AG20443 (cell line): ENCODE data around the gene GDA.

Experiments used
- DNase-seq: peaks from one replicate; pipeline ENCODE4 v3.0.0; 2012; ENCODE audit warnings: low spot score, mixed read lengths

GDA gene

DNA sequence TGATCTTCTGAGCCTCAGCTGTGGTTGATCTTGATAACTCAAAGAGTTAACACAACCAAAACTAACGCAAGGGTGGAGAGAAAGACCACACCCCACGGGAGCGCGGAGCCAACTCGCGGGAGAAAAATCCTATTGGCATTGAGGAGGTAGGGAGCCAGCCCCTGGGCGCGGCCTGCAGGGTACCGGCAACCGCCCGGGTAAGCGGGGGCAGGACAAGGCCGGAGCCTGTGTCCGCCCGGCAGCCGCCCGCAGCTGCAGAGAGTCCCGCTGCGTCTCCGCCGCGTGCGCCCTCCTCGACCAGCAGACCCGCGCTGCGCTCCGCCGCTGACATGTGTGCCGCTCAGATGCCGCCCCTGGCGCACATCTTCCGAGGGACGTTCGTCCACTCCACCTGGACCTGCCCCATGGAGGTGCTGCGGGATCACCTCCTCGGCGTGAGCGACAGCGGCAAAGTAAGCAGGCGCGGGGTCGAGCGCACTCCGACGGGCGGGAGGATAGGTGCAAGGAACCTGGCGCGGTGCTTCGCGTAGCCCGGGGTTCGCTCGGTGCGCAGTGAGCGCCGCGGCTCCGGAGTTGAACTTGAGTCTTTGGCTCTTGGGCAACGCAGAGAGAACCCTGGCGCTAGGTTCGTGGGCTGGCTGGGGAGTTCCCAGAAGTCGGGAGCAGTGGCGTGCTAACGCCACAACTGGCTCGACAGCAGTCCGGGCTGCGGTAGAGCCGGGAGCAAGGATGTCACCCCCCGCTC is at the start of gene GDA:
TSS of gene GDA (plus strand) at position 210 of the 745 bp plus-strand sequence. CDS start at position 330, 120 bp downstream.
- peak; percentile 27 for DNase-seq

- no peak for DNase-seq
These were observed 46.7 kb upstream of the GDA start for GRCh38 chr9:72102520-72102919.

DNA sequence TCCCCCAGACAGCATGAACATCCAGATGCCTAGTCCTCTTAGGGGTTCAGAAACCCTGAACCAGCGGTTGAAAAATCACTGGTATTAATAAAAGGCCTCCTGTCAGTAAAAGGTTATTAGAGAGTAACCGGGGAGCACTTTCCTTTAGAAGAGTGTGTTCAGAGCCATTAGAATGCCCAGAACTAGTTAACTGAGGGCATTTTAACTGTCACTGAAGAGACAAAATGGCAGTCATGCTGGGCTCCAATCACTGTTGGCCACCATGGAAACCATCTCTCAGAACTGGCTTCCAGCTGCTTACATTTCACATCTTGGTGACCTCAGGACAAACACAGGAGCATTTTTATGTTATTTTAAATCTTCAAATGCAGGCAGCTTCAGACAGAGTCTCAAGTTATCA is 36.2 kb upstream of the GDA start:
- no peak for DNase-seq

DNA sequence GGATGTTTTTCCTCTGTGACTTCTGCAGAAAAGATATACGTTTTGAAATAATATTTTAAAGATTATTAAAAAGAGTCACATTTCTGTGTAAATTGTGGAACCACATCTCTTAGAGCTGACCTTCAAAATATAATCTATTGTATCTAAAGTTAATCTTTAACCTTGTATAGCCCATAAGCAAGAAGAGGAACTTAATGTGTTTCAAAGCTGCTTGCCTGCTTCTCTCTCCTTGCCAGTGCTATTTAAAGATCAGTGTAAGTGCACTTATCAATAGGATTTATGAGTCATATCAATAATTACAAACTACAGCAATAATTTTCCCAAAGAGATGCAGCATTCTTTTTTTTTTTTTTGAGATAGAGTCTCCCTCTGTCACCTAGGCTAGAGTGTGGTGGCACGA is 29.4 kb upstream of the GDA start:
- no peak for DNase-seq

DNA sequence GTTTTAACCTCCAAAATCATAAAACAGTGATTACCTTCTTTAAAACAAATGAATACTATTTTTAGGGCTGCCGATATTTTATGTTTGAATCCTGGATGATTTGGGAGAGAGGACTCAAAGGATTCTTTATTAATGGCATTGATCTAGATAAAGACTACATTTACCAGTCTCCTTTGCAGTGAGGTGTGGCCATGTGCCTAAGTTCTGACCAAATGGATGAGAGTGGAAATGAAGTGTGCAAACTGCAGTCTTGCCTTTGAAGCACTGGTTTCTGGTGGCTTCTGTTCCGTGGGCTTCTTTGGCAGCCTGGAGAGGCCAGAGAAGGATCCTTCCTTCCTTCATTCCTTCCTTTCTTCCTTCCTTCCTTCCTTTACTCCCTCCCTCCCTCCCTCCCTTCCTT is 24.3 kb upstream of the GDA start:
- DNase-seq, result no peak

GRCh38 chr9:72127753-72128152 is 21.5 kb upstream of the GDA start:
- no peak for DNase-seq

DNA sequence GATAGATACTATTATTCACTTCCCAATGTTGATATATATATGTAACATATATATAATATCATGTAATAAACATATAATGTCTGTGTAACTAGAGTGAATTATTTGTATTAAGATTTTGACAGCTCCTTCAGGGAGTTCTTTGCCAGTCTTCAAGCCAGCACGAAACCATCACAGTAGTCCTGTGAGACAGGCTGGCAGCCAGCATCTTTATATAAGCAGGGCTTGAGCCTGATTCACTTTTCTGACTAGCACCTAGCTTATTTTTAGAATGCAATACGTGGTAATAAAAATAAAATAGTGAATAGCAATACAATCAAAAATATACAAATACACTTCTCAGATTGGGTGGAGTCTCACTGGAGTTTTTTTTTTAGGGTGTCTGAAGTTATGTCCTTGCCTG is 20.7 kb upstream of the GDA start:
- DNase-seq, result no peak

- DNase-seq, result no peak
These were observed 19.7 kb upstream of the GDA start for GRCh38 chr9:72129271-72130156.

- DNase-seq, result no peak
These were observed 18.9 kb upstream of the GDA start for GRCh38 chr9:72130321-72130720.

DNA sequence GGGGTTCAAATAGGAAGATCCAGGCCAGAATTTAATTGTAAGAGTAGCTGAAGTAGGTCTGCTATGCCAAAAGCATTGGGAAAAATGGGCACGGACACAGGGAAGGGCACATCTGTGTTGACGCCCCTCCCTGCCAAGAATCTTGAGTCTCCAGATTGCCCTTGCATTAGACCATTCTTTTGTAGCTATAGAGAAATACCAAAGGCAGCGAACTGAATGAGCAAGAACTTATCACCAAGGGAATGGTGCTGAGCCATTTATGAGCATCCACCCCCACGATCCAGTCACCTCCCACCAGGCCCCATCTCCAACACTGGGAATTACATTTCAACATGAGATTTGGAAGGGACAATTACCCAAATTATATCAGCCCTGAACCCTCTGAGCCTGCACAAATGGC is 18.0 kb upstream of the GDA start:
- DNase-seq, result no peak

DNA sequence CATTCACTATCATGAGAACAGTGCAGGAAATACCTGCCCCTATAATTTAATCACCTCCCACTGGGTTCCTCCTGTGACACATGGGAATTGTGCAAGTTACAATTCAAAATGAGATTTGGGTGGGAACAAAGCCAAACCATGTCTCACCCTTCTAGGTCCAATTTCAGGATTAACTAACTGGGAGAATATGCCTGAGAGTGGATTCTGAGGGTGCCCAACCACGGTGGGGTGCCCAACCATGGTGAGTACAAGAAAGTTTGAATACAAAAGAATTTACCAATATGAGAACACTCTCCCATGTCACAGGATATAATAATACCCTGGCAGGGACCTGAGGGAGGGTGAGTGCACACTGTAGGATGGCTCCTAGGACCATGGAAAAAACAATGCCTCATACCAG is 17.2 kb upstream of the GDA start:
- DNase-seq, result no peak

GRCh38 chr9:72133365-72134035 is 15.7 kb upstream of the GDA start:
- no peak for DNase-seq

DNA sequence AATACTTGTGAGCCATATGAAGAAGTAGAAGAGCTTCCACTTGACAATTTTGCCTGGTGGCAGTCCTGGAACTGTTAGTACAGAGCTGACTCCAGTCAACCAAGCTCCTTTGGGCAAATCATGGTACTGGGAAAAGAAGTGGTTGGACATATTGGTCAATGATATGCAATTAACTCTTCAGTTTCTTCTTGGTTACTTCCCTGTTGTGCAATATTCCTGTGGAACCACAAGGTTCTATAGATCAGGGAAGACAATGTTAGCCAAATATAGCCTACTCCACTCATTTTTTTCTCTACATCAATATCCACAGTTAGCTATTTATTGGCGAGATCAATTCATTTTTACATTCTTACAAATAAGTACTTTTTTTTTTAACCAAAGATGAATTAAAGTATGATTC is 14.4 kb upstream of the GDA start:
- DNase-seq, result no peak

DNA sequence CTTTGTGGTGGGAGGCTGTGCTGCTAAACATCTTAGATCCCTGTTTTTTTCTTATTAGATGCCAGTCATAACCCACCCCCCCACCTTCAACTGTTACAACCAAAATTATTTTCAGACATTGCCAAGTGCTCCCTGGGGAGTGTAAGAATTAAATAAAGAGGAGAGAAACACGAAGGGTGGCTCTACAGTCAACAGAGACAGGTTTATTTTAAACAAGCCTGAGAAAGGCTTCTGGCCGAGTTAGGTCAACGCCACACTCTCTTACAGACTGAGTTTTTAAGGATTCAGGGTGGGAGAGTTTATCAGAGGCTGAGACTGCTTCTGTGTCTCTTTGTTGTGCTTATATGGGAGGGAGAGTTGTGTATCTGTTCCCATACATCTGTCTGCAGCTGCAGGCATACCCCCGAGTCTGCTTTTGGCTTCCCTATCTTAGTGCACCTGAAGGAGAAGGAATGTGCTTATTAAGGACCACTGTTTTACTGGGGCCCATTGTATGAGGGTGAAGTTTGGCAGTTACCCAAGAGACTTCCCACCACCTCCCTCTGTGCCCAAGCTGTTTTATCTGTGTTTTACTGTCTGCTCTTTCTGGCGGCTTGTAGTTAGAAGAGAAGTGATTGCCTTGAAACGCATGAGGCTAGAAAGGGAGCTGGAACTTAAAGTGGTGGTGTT is 11.4 kb upstream of the GDA start:
- no peak for DNase-seq

- DNase-seq, result no peak
These were observed 10.0 kb upstream of the GDA start for GRCh38 chr9:72139226-72139625.

- no peak for DNase-seq
These were observed 8.7 kb upstream of the GDA start for GRCh38 chr9:72140586-72140985.

DNA sequence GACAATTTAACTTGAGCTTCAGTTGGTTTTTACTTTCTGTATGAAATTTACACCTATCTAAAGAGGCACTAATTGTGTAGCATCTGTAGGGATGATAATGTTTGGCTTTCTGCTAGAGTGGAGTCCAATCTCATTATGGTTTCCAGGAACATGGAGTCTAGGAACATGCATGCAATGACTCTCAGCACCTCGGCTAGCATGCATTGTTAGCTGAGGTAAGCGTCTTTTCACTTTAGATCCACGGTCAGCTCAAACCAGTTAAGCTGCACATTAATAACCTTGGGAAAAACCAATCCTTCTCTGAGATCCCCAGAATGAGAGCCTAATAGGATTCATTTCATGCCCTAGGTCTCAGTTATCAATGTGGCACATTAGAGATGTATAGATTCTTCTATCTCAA is 7.8 kb upstream of the GDA start:
- no peak for DNase-seq

DNA sequence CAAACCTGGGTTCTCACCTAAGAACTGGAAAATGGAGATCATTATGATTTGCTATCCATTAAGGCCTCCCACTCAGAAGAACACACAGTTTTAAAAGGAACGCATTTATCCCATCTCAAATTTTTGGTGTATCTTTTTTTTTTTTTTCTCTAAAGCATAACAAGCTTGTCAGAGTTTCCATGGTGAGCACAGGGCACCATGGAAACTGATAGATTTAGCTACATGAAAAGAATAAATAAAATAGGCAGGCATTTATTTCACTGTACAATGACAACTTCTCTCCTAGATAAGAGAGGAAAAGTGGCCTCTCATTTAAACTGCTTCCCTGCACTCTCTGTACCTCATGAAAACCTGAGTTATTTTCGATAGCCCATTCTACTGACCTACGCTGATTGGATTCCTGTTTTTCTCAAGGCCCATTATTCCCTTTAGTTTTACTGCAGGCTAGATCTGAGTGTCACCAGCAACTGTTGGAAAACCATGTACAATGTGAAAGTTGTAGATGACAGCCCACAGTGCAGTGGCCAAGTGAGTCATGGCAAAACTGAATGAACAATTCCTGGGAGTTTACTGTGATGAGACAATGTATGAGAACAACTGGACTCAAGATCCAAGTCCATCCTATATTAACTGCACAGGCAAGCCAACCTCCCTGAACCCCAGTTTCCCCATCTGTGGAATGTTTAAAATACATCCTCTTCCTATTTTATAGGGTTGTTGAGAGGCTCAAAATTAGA is 4.3 kb upstream of the GDA start:
- DNase-seq, result no peak

- no peak for DNase-seq
These were observed 3.3 kb upstream of the GDA start for GRCh38 chr9:72145733-72146505.

- no peak for DNase-seq
These were observed 1.6 kb upstream of the GDA start for GRCh38 chr9:72147676-72148075.

- no peak for DNase-seq
These were observed 887 bp downstream of the GDA start for GRCh38 chr9:72150127-72150526.
